Caco-2 (cell line): ENCODE results near the gene SYCP2. TPM values are rescaled to one million over a fixed set of nuclear protein-coding genes. Genes with fewer than 3 reads are reported as not detected.

Experiments used
- BruUV-seq: library from RNA; stranded (reverse); fragments of 400-500 nt; replicated peaks from 2 replicates; lab custom pipeline; 2021; lab: Mats Ljungman, UMichigan
- CTCF ChIA-PET: fragments of 300-600 bp; sonication (Branson Sonifier 250); formaldehyde crosslinking; loops from one replicate; lab custom pipeline; 2022; ENCODE audit warnings: antibody characterized with exemption; lab: Charles Lee
- POLR2A ChIA-PET: fragments of 300-600 bp; sonication (Branson Sonifier 250); formaldehyde crosslinking; loops from one replicate; lab custom pipeline; 2022; ENCODE audit warnings: antibody characterized with exemption; lab: Charles Lee
- DNase-seq, 2 experiments: peaks; one replicate each; pipeline versions ENCODE4 v3.0.0 to v3.0.0-alpha.2; 2020 to 2022
- H3K27me3 ChIP-seq: replicated peaks from 2 replicates; pipeline ENCODE4 v1.6.0; 2011; ENCODE audit warnings: low read length; ENCODE audit not compliant: control insufficient read depth, insufficient read depth
- H3K36me3 ChIP-seq: 2 replicates; pipeline ENCODE4 v1.5.1; 2011; ENCODE audit warnings: low read length; ENCODE audit not compliant: control insufficient read depth, insufficient read depth
- H3K4me1 ChIP-seq: fragments of 250-450 bp; sonication (Bioruptor Pico); 2 replicates; pipeline ENCODE4 v1.5.1; 2020; ENCODE audit warnings: mild to moderate bottlenecking
- H3K4me3 ChIP-seq: 2 replicates; pipeline ENCODE4 v1.5.1; 2011; ENCODE audit warnings: low read depth, mild to moderate bottlenecking, control low read depth, low read length
- H3K9me3 ChIP-seq: fragments of 250-450 bp; sonication (Bioruptor Pico); 2 replicates; pipeline ENCODE4 v1.5.1; 2020; ENCODE audit warnings: mild to moderate bottlenecking, moderate library complexity
- H3K27ac Mint-ChIP-seq: one replicate; pipeline ENCODE4 v1.8.0; 2022; ENCODE audit warnings: mixed read lengths; ENCODE audit not compliant: unreplicated experiment
- H3K27me3 Mint-ChIP-seq: one replicate; pipeline ENCODE4 v1.8.0; 2022; ENCODE audit warnings: mixed read lengths; ENCODE audit not compliant: insufficient read depth, unreplicated experiment
- H3K36me3 Mint-ChIP-seq: one replicate; pipeline ENCODE4 v1.8.0; 2022; ENCODE audit warnings: mild to moderate bottlenecking, mixed read lengths; ENCODE audit not compliant: insufficient read depth, unreplicated experiment
- H3K4me1 Mint-ChIP-seq: one replicate; pipeline ENCODE4 v1.8.0; 2022; ENCODE audit warnings: low read depth, mixed read lengths; ENCODE audit not compliant: unreplicated experiment
- H3K4me3 Mint-ChIP-seq: one replicate; pipeline ENCODE4 v1.8.0; 2022; ENCODE audit warnings: mild to moderate bottlenecking, moderate library complexity, mixed read lengths; ENCODE audit not compliant: unreplicated experiment
- H3K9me3 Mint-ChIP-seq: one replicate; pipeline ENCODE4 v1.8.0; 2022; ENCODE audit warnings: mixed read lengths; ENCODE audit not compliant: unreplicated experiment
- CTCF ChIP-seq, 2 experiments: fragments of 200-600 bp in 1 of 2; IDR thresholded peaks; 1 replicate in 1 of 2; 2 replicates in 1 of 2; pipeline versions ENCODE4 v1.5.1 to v1.8.0; 2011 to 2022; ENCODE audit warnings: antibody characterized with exemption in 1 of 2, control low read depth in 1 of 2, inconsistent platforms in 1 of 2, low read depth in 1 of 2, low read length in 1 of 2, mild to moderate bottlenecking in 1 of 2, moderate library complexity in 1 of 2; ENCODE audit not compliant: insufficient read depth in 1 of 2, severe bottlenecking in 1 of 2, unreplicated experiment in 1 of 2
- intact Hi-C: fragments of 100-400 bp; cut with micrococcal nuclease; formaldehyde crosslinking; loops from one replicate; pipeline ENCODE4 v1.10.0; 2022; ENCODE audit not compliant: unreplicated experiment
- total RNA-seq: library from RNA; stranded (reverse); gene quantifications from 2 replicates; pipeline ENCODE4 v1.2.3, GENCODE V29; 2022

Gene SYCP2
- total RNA-seq, 1 experiment from 2014 or later, result 68.7 TPM

- H3K36me3 ChIP-seq, result no peaks in the 10 kb centered on the region
- POLR2A ChIA-PET, result no interaction called here
- intact Hi-C loops, result no loop called here
- no peaks in the 10 kb centered on the region for H3K9me3 ChIP-seq
- no peaks in the 10 kb centered on the region for H3K27me3 Mint-ChIP-seq
- H3K4me1 Mint-ChIP-seq, result peaks cover 10% of the 10 kb centered on the region
- H3K4me3 Mint-ChIP-seq, result no peak overlapping the region
- H3K4me1 ChIP-seq, result no peaks in the 10 kb centered on the region
- no peaks in the 10 kb centered on the region for H3K27me3 ChIP-seq
- peaks cover 48% of the 10 kb centered on the region for H3K36me3 Mint-ChIP-seq
- no peak overlapping the region for H3K4me3 ChIP-seq
- CTCF ChIA-PET, result no interaction called here
- DNase-seq, result no peak
- H3K27ac Mint-ChIP-seq, result no peak overlapping the region
- no peaks in the 10 kb centered on the region for H3K9me3 Mint-ChIP-seq
- no peak for TF ChIP-seq CTCF (IDR thresholded peaks at IDR 0.05; ENCODE audit: insufficient read depth in 1 of 2, low read depth in 1 of 2, low read length in 1 of 2, severe bottlenecking in 1 of 2, unreplicated experiment in 1 of 2)
- BruUV-seq, result no TSS peak
Measured at GRCh38 chr20:59888050-59888449, 45.4 kb downstream of the SYCP2 start.

GRCh38 chr20:59884494-59884893 lies 48.9 kb downstream of the SYCP2 start:
- H3K4me1 ChIP-seq, result no peaks in the 10 kb centered on the region
- Mint-ChIP-seq H3K4me3 (no peak overlapping the region), H3K36me3 (peaks cover 36% of the 10 kb centered on the region), H3K9me3 (peaks cover 1% of the 10 kb centered on the region), H3K4me1 (peaks cover 10% of the 10 kb centered on the region), H3K27ac (no peak overlapping the region), H3K27me3 (no peaks in the 10 kb centered on the region)
- TF ChIP-seq CTCF (IDR thresholded peaks at IDR 0.05; ENCODE audit: insufficient read depth in 1 of 2, low read depth in 1 of 2, low read length in 1 of 2, severe bottlenecking in 1 of 2, unreplicated experiment in 1 of 2), result no peak
- H3K36me3 ChIP-seq, result no peaks in the 10 kb centered on the region
- intact Hi-C loops, result no loop called here
- H3K4me3 ChIP-seq, result no peak overlapping the region
- POLR2A ChIA-PET, result no interaction called here
- no peak for DNase-seq
- TSS peak; percentile 18 for BruUV-seq
- no peaks in the 10 kb centered on the region for H3K27me3 ChIP-seq
- CTCF ChIA-PET, result no interaction called here
- no peaks in the 10 kb centered on the region for H3K9me3 ChIP-seq

GRCh38 chr20:59880198-59880597 lies 53.2 kb downstream of the SYCP2 start:
- POLR2A ChIA-PET, result no interaction called here
- peaks cover 10% of the 10 kb centered on the region for H3K9me3 Mint-ChIP-seq
- no peaks in the 10 kb centered on the region for H3K27me3 Mint-ChIP-seq
- Histone ChIP-seq H3K9me3 (0 out of 2 replicates have a peak, but pooled peaks cover 5% of the 10 kb centered on the region), H3K4me3 (no peak overlapping the region), H3K27me3 (no peaks in the 10 kb centered on the region), H3K4me1 (no peaks in the 10 kb centered on the region), H3K36me3 (no peaks in the 10 kb centered on the region)
- H3K27ac Mint-ChIP-seq, result no peak overlapping the region
- no peak for TF ChIP-seq CTCF (IDR thresholded peaks at IDR 0.05; ENCODE audit: insufficient read depth in 1 of 2, low read depth in 1 of 2, low read length in 1 of 2, severe bottlenecking in 1 of 2, unreplicated experiment in 1 of 2)
- intact Hi-C loops, result no loop called here
- no TSS peak for BruUV-seq
- peaks cover 48% of the 10 kb centered on the region for H3K36me3 Mint-ChIP-seq
- H3K4me1 Mint-ChIP-seq, result peaks cover 9% of the 10 kb centered on the region
- H3K4me3 Mint-ChIP-seq, result no peak overlapping the region
- no peak for DNase-seq
- CTCF ChIA-PET, result no interaction called here
